Esophagus muscularis mucosa (tissue), 4 donors: ENCODE data around the gene HOXA9.

Source experiments
- CTCF ChIP-seq, 3 experiments: fragments of 200-600 bp in 2 of 3; fragments of 450-650 bp in 1 of 3; sonication (generic) in 2 of 3; IDR thresholded peaks; one replicate each; pipeline ENCODE4 v1.5.1; 2017 to 2019; ENCODE audit warnings: antibody characterized with exemption in 3 of 3, mild to moderate bottlenecking in 2 of 3, moderate library complexity in 1 of 3
- EP300 ChIP-seq: sonication (generic); formaldehyde crosslinking; IDR thresholded peaks from one replicate; pipeline ENCODE4 v1.6.1; 2017; ENCODE audit warnings: antibody characterized with exemption
- POLR2A ChIP-seq: fragments of 450-650 bp; IDR thresholded peaks from one replicate; pipeline ENCODE4 v1.6.1; 2017; ENCODE audit warnings: antibody characterized with exemption, moderate library complexity, mild to moderate bottlenecking, low read depth
- POLR2AphosphoS5 ChIP-seq, 2 donors: sonication (generic); formaldehyde crosslinking; IDR thresholded peaks; one replicate each; pipeline ENCODE4 v1.6.1; 2017; ENCODE audit warnings: antibody characterized with exemption in 2 of 2

- TF ChIP-seq EP300 (no peak), CTCF (IDR thresholded peaks at IDR 0.05) (no peak), POLR2AphosphoS5 (IDR thresholded peaks at IDR 0.05) (no peak), POLR2A (no peak)
Measured at GRCh38 chr7:27147199-27148030, 17.9 kb downstream of the HOXA9 start, which contains the start of gene HOXA6.
